OCI-M1 (cell line): ENCODE results near the gene PRRC2A.

Source experiments
- DNase-seq: peaks from one replicate; lab custom pipeline; 2025; lab: John Stamatoyannopoulos, UW

The PRRC2A gene

DNA sequence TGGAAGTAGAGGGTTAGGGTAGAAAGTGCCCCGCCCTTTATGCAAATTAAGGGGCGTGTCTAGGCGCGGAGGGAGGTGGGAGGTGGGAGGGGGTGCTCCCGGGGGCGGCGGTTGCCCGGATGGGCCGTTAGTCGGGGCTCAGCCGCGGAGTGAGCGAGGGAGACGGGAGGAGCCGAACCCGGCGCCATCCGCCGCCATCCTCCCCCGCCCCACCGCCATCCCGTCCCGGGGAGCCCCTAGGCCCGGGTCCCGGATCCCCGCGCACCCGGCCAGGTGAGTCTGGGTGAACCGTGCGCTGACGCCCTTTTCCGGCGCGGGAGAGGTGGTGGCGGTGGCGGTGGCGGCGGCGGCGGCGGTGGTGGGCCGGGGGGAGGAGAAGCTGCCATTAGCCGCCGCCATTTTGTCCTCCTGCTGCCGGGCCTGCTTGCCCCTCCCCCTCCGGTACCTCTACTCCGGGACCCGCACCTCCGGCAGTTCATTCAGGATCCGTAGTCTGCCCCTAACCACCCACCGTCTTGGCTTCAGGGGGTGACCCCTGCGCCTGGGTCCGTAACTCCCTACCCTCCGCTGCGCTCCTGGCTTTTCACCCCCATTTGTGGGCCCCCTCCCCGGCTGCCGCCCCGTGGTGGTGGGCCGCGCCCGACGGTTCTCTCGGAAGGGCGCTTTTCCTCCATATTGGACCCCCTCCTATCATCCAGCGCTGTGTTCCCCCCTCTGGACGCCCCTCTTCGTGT, at the start of gene PRRC2A:
Gene PRRC2A (plus strand): TSS at position 130 of the 734 bp plus-strand sequence. CDS start 2,075 bp downstream, outside the sequence.
- DNase-seq = peak; percentile 93

DNA sequence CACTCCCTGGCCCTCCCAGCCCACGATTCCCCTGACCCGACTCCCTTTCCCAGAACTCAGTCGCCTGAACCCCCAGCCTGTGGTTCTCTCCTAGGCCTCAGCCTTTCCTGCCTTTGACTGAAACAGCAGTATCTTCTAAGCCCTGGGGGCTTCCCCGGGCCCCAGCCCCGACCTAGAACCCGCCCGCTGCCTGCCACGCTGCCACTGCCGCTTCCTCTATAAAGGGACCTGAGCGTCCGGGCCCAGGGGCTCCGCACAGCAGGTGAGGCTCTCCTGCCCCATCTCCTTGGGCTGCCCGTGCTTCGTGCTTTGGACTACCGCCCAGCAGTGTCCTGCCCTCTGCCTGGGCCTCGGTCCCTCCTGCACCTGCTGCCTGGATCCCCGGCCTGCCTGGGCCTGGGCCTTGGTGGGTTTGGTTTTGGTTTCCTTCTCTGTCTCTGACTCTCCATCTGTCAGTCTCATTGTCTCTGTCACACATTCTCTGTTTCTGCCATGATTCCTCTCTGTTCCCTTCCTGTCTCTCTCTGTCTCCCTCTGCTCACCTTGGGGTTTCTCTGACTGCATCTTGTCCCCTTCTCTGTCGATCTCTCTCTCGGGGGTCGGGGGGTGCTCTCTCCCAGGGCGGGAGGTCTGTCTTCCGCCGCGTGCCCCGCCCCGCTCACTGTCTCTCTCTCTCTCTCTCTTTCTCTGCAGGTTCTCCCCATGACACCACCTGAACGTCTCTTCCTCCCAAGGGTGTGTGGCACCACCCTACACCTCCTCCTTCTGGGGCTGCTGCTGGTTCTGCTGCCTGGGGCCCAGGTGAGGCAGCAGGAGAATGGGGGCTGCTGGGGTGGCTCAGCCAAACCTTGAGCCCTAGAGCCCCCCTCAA, 48.2 kb upstream of the PRRC2A start, which contains the start of gene LTA:
Gene LTA (plus strand): TSS at position 249 of the 871 bp plus-strand sequence. CDS start 454 bp downstream, at position 703.
- DNase-seq = no peak

DNA sequence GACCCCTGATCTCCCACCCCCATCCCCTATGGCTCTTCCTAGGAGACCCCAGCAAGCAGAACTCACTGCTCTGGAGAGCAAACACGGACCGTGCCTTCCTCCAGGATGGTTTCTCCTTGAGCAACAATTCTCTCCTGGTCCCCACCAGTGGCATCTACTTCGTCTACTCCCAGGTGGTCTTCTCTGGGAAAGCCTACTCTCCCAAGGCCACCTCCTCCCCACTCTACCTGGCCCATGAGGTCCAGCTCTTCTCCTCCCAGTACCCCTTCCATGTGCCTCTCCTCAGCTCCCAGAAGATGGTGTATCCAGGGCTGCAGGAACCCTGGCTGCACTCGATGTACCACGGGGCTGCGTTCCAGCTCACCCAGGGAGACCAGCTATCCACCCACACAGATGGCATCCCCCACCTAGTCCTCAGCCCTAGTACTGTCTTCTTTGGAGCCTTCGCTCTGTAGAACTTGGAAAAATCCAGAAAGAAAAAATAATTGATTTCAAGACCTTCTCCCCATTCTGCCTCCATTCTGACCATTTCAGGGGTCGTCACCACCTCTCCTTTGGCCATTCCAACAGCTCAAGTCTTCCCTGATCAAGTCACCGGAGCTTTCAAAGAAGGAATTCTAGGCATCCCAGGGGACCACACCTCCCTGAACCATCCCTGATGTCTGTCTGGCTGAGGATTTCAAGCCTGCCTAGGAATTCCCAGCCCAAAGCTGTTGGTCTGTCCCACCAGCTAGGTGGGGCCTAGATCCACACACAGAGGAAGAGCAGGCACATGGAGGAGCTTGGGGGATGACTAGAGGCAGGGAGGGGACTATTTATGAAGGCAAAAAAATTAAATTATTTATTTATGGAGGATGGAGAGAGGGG, 47.0 kb upstream of the PRRC2A start:
- DNase-seq = no peak

DNA sequence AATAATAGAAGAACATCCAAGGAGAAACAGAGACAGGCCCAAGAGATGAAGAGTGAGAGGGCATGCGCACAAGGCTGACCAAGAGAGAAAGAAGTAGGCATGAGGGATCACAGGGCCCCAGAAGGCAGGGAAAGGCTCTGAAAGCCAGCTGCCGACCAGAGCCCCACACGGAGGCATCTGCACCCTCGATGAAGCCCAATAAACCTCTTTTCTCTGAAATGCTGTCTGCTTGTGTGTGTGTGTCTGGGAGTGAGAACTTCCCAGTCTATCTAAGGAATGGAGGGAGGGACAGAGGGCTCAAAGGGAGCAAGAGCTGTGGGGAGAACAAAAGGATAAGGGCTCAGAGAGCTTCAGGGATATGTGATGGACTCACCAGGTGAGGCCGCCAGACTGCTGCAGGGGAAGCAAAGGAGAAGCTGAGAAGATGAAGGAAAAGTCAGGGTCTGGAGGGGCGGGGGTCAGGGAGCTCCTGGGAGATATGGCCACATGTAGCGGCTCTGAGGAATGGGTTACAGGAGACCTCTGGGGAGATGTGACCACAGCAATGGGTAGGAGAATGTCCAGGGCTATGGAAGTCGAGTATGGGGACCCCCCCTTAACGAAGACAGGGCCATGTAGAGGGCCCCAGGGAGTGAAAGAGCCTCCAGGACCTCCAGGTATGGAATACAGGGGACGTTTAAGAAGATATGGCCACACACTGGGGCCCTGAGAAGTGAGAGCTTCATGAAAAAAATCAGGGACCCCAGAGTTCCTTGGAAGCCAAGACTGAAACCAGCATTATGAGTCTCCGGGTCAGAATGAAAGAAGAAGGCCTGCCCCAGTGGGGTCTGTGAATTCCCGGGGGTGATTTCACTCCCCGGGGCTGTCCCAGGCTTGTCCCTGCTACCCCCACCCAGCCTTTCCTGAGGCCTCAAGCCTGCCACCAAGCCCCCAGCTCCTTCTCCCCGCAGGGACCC, 46.1 kb upstream of the PRRC2A start:
- DNase-seq = no peak

DNA sequence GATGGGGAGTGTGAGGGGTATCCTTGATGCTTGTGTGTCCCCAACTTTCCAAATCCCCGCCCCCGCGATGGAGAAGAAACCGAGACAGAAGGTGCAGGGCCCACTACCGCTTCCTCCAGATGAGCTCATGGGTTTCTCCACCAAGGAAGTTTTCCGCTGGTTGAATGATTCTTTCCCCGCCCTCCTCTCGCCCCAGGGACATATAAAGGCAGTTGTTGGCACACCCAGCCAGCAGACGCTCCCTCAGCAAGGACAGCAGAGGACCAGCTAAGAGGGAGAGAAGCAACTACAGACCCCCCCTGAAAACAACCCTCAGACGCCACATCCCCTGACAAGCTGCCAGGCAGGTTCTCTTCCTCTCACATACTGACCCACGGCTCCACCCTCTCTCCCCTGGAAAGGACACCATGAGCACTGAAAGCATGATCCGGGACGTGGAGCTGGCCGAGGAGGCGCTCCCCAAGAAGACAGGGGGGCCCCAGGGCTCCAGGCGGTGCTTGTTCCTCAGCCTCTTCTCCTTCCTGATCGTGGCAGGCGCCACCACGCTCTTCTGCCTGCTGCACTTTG, 45.1 kb upstream of the PRRC2A start, which contains the start of gene TNF:
Gene TNF (plus strand): TSS at position 231 of the 567 bp plus-strand sequence. CDS start 177 bp downstream, at position 408.
- no peak for DNase-seq

DNA sequence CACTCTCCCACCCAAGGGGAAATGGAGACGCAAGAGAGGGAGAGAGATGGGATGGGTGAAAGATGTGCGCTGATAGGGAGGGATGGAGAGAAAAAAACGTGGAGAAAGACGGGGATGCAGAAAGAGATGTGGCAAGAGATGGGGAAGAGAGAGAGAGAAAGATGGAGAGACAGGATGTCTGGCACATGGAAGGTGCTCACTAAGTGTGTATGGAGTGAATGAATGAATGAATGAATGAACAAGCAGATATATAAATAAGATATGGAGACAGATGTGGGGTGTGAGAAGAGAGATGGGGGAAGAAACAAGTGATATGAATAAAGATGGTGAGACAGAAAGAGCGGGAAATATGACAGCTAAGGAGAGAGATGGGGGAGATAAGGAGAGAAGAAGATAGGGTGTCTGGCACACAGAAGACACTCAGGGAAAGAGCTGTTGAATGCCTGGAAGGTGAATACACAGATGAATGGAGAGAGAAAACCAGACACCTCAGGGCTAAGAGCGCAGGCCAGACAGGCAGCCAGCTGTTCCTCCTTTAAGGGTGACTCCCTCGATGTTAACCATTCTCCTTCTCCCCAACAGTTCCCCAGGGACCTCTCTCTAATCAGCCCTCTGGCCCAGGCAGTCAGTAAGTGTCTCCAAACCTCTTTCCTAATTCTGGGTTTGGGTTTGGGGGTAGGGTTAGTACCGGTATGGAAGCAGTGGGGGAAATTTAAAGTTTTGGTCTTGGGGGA, 44.4 kb upstream of the PRRC2A start:
- DNase-seq = no peak

DNA sequence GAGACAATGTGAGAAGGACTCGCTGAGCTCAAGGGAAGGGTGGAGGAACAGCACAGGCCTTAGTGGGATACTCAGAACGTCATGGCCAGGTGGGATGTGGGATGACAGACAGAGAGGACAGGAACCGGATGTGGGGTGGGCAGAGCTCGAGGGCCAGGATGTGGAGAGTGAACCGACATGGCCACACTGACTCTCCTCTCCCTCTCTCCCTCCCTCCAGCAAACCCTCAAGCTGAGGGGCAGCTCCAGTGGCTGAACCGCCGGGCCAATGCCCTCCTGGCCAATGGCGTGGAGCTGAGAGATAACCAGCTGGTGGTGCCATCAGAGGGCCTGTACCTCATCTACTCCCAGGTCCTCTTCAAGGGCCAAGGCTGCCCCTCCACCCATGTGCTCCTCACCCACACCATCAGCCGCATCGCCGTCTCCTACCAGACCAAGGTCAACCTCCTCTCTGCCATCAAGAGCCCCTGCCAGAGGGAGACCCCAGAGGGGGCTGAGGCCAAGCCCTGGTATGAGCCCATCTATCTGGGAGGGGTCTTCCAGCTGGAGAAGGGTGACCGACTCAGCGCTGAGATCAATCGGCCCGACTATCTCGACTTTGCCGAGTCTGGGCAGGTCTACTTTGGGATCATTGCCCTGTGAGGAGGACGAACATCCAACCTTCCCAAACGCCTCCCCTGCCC, 43.5 kb upstream of the PRRC2A start:
- DNase-seq = no peak

DNA sequence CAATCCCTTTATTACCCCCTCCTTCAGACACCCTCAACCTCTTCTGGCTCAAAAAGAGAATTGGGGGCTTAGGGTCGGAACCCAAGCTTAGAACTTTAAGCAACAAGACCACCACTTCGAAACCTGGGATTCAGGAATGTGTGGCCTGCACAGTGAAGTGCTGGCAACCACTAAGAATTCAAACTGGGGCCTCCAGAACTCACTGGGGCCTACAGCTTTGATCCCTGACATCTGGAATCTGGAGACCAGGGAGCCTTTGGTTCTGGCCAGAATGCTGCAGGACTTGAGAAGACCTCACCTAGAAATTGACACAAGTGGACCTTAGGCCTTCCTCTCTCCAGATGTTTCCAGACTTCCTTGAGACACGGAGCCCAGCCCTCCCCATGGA, 42.9 kb upstream of the PRRC2A start:
- no peak for DNase-seq

DNA sequence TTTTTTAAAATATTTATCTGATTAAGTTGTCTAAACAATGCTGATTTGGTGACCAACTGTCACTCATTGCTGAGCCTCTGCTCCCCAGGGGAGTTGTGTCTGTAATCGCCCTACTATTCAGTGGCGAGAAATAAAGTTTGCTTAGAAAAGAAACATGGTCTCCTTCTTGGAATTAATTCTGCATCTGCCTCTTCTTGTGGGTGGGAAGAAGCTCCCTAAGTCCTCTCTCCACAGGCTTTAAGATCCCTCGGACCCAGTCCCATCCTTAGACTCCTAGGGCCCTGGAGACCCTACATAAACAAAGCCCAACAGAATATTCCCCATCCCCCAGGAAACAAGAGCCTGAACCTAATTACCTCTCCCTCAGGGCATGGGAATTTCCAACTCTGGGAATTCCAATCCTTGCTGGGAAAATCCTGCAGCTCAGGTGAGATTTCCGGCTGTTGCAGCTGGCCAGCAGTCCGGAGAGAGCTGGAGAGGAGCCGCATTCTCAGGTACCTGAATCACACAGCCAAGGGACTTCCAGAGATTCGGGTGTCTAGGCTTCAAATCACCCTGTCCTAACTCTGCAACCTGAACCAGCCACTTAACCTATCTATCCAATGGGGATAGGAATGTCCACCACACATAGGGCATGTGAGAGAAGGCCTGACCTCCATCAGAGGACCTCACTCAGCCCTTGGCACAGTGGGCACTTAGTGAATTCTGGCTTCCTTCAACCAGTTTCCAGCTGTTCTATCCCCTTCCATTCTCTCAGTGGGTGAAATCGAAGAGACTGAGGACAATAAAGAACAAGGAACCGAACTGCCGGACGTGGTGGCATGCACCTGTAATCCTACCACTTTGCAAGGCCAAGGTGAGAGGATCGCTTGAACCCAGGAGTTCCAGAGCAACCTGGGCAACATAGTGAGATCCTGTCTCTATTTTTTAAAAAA, 42.1 kb upstream of the PRRC2A start:
- DNase-seq = no peak

DNA sequence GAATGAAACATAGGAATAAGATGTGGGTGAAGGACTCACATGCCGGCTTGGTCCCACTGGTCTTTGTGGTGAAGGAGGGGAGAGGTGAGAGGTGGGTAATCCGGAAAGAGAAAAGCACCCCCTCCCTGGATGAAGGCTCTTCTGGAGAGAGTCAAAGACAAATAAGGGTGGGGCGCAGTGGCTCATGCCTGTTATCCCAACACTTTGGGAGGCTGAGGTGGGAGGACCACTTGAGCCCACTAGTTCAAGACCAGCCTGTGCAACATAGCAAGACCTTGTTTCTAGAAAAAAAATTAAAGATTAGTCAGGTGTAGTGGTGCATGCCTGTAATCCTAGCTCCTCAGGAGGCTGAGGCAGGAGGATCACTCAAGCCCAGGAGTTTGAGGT, 41.4 kb upstream of the PRRC2A start:
- no peak for DNase-seq

DNA sequence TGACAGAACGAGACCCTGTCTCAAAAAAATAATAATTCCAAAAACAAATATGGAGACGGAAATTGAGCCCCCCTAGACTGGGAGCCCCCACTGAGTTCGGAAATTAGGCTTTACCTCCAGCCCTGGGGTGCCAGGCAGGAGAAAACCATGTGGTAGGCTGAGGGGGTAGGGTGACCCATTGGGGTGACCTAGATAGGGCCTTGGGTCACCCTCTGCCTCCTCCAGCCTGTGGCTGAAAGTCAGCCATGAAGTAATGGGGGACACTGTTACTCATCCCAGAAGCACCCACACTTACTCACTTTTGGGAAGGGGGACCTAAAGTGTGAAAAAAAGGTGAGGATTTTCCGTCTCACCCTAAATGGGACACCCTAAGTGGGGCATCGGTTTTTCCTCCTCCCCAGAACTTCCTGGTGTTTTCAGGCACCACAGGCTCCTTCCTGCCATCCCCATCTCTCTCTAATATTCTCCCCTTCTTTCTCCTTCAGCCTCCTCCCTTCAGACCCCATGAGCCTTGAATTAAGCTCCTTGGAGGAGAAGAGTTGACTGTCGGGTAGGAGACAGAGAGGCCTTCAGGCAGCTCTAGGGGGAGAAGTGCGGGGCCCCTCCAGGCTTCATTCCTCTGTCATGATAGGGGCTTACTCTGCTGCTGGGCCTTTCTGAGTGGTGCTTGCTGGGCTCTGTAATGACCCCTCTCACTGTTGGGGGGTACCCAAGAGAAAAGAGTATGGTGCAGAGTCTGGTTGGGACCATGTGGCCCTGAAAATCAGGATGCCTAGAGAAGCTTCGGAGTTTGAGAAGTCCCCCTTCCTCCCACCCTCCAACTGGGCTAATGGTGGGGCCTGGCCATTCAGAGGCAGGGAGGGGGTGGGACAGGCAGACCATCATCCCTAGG, 40.7 kb upstream of the PRRC2A start:
- DNase-seq = no peak

DNA sequence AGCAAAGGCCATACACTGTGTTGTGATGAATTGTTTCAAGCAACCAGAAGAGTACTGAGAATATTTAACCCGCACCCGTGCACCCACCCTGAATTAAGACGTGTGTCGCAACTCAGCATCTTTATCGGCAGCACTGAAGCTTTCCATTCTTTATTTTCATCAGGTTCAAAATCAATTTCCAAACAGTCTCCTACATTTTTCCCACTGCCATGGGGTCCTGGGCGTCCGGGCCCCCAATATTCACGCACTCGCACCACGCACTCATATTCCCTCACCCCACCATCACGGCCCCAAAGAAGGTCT, 40.1 kb upstream of the PRRC2A start:
- DNase-seq = no peak

DNA sequence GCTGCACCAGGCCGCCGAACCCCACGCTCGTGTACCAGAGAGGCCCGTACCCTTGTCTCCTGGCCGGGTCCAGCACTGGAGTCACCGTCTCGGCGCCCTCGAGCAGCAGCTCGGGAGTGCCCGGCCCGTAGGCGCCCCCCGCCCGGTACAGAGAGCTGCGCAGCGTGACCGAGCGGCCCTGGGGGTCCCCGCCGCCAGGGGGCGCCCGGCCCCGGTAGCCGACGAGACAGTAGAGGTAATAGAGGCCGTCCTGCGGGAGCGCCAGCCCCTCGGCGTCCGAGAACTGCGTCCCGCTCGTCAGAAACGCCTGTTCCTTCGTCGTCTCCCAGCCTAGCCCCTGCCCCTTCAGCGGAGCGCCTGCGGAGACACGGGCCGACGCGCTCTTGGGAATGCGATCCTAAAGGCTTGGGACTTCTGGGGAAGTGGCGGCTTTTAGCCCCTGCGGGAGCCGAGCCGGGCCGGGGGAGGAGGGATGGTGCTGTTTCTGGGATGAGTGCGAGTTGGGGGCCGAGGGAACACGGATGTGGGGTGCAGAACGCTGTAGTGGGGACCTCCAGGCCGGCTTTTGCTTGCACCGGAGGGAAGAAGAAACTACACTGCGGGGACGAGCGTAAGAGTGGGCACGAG, 39.6 kb upstream of the PRRC2A start:
- DNase-seq = peak; percentile 93

DNA sequence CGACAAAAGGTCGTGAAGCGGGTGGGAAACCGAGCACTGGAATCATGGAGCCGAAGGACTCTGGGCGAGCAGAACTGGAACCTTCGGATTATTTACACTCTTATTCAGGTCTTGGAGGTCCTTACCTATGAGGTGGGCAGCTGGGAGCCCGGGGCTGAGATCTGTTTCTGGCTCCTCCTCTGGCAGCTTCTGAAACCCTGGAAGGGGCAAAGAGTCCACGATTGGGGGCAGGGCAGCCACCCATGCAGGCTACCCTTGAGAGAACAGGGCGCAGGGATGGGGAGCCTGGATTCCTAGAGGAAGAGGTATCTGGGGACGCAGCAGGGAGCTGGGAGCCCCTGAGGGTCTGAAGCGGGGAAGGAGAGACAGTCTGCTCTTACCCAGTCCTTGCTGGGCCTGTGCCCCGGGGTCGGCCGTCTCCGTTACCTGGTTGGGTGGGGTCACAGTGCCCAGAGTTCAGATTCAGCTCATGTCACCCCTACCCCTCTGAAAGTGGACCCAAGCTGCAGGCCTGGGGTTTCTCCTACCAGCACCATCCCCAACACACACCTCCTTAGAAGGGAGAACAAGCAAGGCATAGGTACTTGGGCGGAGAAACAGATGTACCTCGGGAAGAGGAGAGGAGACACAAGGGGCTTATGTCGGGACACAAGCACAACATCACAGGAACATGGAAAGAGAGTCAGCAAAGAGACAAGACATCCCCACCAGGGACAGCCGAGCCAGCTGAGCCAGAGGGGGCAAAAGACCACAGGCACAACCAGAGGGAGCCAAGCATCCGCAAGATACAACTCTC, 38.9 kb upstream of the PRRC2A start:
- no peak for DNase-seq

DNA sequence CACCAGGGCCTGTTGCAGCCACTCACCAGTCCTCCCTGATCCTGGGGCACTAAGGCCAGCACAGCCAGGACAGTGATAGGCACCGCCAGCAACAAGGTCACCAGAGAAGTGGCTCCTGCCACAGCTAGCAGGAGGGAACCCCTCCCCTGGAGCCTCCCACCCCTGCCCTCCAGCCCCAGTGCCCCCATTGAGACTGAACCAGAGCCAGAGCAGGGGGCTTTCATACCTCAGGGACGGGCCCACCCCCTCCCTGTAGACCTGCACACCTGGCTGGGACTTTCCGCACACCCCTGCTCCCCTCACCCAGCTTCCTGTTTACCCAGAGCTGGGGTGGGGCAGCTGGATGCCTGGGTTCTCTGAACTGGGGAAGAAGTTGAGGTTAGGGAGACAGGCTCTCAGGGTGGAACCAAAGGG, 38.3 kb upstream of the PRRC2A start, which contains the start of gene LTB:
Gene LTB (minus strand): TSS at position 195 of the 414 bp plus-strand sequence. CDS start 7 bp downstream, at position 188.
- no peak for DNase-seq

DNA sequence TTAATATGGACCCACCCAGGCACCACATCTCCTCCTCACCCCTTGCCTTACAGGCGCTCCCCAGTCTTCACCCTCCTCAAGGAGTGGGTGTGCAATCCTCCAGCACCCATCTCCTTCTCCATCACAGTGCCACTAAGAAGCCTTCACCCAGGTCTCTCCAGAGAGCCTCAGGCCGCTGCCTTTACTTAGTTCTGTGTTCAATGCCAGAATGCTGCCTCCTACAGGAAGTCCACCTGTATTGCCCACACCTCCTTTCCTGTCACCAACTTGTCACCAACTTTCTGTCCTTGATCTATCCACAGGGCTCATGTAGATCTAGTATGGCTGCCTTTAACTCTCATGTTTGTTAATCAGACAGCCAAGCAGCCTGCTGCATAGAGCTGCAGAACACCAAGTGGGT, 35.0 kb upstream of the PRRC2A start:
- DNase-seq = peak; percentile 73
